ENCODE data around the gene KRT37.

KRT37 gene

DNA sequence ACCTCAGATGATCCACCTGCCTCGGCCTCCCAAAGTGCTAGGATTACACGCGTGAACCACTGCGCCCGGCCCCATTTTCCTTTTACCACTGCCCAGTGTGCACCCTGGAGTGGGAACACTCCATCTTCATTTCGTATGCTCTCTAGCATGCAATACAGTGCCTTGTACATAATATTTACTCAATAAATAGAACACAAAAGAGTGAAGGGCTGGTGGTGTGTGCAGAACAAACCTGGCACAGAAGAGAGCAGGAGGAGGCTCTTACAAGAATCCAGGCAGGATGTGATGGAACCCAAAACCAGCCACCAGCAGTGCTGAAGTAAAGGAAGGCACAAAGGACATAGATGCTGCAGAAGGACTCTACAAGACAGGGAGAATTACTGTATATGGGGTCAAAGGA, 7.3 kb downstream of the KRT37 start:
- TF ChIP-seq ZNF565 (CRISPR knock-in tag; conservative IDR thresholded peaks at IDR 0.05; ENCODE audit: low read depth) (no peak), BACH2 (CRISPR knock-in tag; IDR thresholded peaks at IDR 0.05; ENCODE audit: borderline replicate concordance) (no peak), GLIS3 (CRISPR knock-in tag; IDR thresholded peaks at IDR 0.05) (no peak), ZNF8 (CRISPR knock-in tag; IDR thresholded peaks at IDR 0.05) (no peak), ZFP30 (CRISPR knock-in tag; IDR thresholded peaks at IDR 0.05) (no peak), SNAI2 (CRISPR knock-in tag; IDR thresholded peaks at IDR 0.05) (no peak), TCF4 (CRISPR knock-in tag; IDR thresholded peaks at IDR 0.05; ENCODE audit: borderline replicate concordance) (no peak), TOX (CRISPR knock-in tag; IDR thresholded peaks at IDR 0.05; ENCODE audit: borderline replicate concordance) (no peak), PPARA (CRISPR knock-in tag; IDR thresholded peaks at IDR 0.05; ENCODE audit: borderline replicate concordance) (no peak), ZFP3 (CRISPR knock-in tag; IDR thresholded peaks at IDR 0.05) (no peak), ZC3H10 (CRISPR knock-in tag; IDR thresholded peaks at IDR 0.05) (no peak), CSDC2 (CRISPR knock-in tag; IDR thresholded peaks at IDR 0.05) (no peak), ESRRG (CRISPR knock-in tag; IDR thresholded peaks at IDR 0.05) (no peak), ARNTL (CRISPR knock-in tag; IDR thresholded peaks at IDR 0.05; ENCODE audit: borderline replicate concordance, low read depth) (no peak)
- TF ChIP-seq, protein P1, sequence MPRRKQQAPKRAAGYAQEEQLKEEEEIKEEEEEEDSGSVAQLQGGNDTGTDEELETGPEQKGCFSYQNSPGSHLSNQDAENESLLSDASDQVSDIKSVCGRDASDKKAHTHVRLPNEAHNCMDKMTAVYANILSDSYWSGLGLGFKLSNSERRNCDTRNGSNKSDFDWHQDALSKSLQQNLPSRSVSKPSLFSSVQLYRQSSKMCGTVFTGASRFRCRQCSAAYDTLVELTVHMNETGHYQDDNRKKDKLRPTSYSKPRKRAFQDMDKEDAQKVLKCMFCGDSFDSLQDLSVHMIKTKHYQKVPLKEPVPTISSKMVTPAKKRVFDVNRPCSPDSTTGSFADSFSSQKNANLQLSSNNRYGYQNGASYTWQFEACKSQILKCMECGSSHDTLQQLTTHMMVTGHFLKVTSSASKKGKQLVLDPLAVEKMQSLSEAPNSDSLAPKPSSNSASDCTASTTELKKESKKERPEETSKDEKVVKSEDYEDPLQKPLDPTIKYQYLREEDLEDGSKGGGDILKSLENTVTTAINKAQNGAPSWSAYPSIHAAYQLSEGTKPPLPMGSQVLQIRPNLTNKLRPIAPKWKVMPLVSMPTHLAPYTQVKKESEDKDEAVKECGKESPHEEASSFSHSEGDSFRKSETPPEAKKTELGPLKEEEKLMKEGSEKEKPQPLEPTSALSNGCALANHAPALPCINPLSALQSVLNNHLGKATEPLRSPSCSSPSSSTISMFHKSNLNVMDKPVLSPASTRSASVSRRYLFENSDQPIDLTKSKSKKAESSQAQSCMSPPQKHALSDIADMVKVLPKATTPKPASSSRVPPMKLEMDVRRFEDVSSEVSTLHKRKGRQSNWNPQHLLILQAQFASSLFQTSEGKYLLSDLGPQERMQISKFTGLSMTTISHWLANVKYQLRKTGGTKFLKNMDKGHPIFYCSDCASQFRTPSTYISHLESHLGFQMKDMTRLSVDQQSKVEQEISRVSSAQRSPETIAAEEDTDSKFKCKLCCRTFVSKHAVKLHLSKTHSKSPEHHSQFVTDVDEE (CRISPR knock-in tag; IDR thresholded peaks at IDR 0.05): no peak
- TF ChIP-seq, protein P2, sequence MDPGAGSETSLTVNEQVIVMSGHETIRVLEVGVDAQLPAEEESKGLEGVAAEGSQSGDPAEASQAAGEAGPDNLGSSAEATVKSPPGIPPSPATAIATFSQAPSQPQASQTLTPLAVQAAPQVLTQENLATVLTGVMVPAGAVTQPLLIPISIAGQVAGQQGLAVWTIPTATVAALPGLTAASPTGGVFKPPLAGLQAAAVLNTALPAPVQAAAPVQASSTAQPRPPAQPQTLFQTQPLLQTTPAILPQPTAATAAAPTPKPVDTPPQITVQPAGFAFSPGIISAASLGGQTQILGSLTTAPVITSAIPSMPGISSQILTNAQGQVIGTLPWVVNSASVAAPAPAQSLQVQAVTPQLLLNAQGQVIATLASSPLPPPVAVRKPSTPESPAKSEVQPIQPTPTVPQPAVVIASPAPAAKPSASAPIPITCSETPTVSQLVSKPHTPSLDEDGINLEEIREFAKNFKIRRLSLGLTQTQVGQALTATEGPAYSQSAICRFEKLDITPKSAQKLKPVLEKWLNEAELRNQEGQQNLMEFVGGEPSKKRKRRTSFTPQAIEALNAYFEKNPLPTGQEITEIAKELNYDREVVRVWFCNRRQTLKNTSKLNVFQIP (CRISPR knock-in tag; IDR thresholded peaks at IDR 0.05; ENCODE audit: borderline replicate concordance, low read depth): no peak
- TF ChIP-seq, protein P3, sequence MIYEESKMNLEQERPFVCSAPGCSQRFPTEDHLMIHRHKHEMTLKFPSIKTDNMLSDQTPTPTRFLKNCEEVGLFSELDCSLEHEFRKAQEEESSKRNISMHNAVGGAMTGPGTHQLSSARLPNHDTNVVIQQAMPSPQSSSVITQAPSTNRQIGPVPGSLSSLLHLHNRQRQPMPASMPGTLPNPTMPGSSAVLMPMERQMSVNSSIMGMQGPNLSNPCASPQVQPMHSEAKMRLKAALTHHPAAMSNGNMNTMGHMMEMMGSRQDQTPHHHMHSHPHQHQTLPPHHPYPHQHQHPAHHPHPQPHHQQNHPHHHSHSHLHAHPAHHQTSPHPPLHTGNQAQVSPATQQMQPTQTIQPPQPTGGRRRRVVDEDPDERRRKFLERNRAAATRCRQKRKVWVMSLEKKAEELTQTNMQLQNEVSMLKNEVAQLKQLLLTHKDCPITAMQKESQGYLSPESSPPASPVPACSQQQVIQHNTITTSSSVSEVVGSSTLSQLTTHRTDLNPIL (CRISPR knock-in tag; IDR thresholded peaks at IDR 0.05; ENCODE audit: low read depth): no peak
- ATAC-seq: no peak

GRCh38 chr17:41416479-41416878, 7.9 kb downstream of the KRT37 start:
- TF ChIP-seq PPARA (CRISPR knock-in tag; IDR thresholded peaks at IDR 0.05; ENCODE audit: borderline replicate concordance) (no peak), ZNF565 (CRISPR knock-in tag; conservative IDR thresholded peaks at IDR 0.05; ENCODE audit: low read depth) (no peak), ARNTL (CRISPR knock-in tag; IDR thresholded peaks at IDR 0.05; ENCODE audit: borderline replicate concordance, low read depth) (no peak), SNAI2 (CRISPR knock-in tag; IDR thresholded peaks at IDR 0.05) (no peak), ZNF8 (CRISPR knock-in tag; IDR thresholded peaks at IDR 0.05) (no peak), GLIS3 (CRISPR knock-in tag; IDR thresholded peaks at IDR 0.05) (no peak), OSR1 (CRISPR knock-in tag; IDR thresholded peaks at IDR 0.05) (no peak), ZC3H10 (CRISPR knock-in tag; IDR thresholded peaks at IDR 0.05) (no peak), ISL1 (CRISPR knock-in tag; IDR thresholded peaks at IDR 0.05) (no peak), TCF4 (CRISPR knock-in tag; IDR thresholded peaks at IDR 0.05; ENCODE audit: borderline replicate concordance) (no peak), CSRNP3 (CRISPR knock-in tag; IDR thresholded peaks at IDR 0.05) (no peak), ESRRG (CRISPR knock-in tag; IDR thresholded peaks at IDR 0.05) (no peak), CSDC2 (CRISPR knock-in tag; IDR thresholded peaks at IDR 0.05) (no peak), PATZ1 (CRISPR knock-in tag; IDR thresholded peaks at IDR 0.05; ENCODE audit: borderline replicate concordance) (no peak), BACH2 (CRISPR knock-in tag; IDR thresholded peaks at IDR 0.05; ENCODE audit: borderline replicate concordance) (no peak), ZNF70 (CRISPR knock-in tag; IDR thresholded peaks at IDR 0.05) (no peak), ZFP3 (CRISPR knock-in tag; IDR thresholded peaks at IDR 0.05) (no peak), TOX (CRISPR knock-in tag; IDR thresholded peaks at IDR 0.05; ENCODE audit: borderline replicate concordance) (no peak)
- TF ChIP-seq, protein P3 (CRISPR knock-in tag; IDR thresholded peaks at IDR 0.05; ENCODE audit: low read depth): no peak
- TF ChIP-seq, protein P2 (CRISPR knock-in tag; IDR thresholded peaks at IDR 0.05; ENCODE audit: borderline replicate concordance, low read depth): no peak
- ATAC-seq: no peak
